GM12878 (cell line): ENCODE measurements around the gene PRELID2. TPM values are rescaled to one million over a fixed set of nuclear protein-coding genes. Genes with fewer than 3 reads are reported as not detected.

ENCODE experiments used
- BACH1 ChIP-seq: fragments of 450-650 bp; IDR thresholded peaks from 2 replicates; pipeline ENCODE4 v1.6.1; 2017; ENCODE audit warnings: mild to moderate bottlenecking, borderline replicate concordance
- BMI1 ChIP-seq: fragments of 450-650 bp; IDR thresholded peaks from 2 replicates; pipeline ENCODE4 v1.6.1; 2016; ENCODE audit warnings: mild to moderate bottlenecking, moderate library complexity, borderline replicate concordance
- BRCA1 ChIP-seq: IDR thresholded peaks from 2 replicates; pipeline ENCODE4 v1.6.1; 2011; ENCODE audit warnings: low read depth, low read length, improper control_type of control experiment
- CHD2 ChIP-seq: IDR thresholded peaks from 2 replicates; pipeline ENCODE4 v1.6.1; 2011; ENCODE audit warnings: low read depth, low read length, improper control_type of control experiment, borderline replicate concordance
- ETV6 ChIP-seq, 2 experiments: fragments of 450-650 bp in 1 of 2; IDR thresholded peaks in 1 of 2; conservative IDR thresholded peaks in 1 of 2; 2 replicates each; pipeline ENCODE4 v1.6.1; 2014; ENCODE audit warnings: antibody characterized with exemption in 1 of 2, borderline replicate concordance in 1 of 2, low read depth in 1 of 2, mild to moderate bottlenecking in 1 of 2, moderate library complexity in 1 of 2
- HCFC1 ChIP-seq: fragments of 150-350 bp; IDR thresholded peaks from 2 replicates; pipeline ENCODE4 v1.6.1; 2014; ENCODE audit warnings: low read length
- MYC ChIP-seq: IDR thresholded peaks from 2 replicates; pipeline ENCODE4 v1.6.1; 2011; ENCODE audit warnings: mild to moderate bottlenecking, low read length, moderate library complexity, inconsistent platforms; ENCODE audit not compliant: insufficient read depth, insufficient replicate concordance, insufficient read length, severe bottlenecking
- NFIC ChIP-seq: IDR thresholded peaks from 2 replicates; pipeline ENCODE4 v1.6.1; 2012; ENCODE audit warnings: low read depth, mild to moderate bottlenecking, inconsistent platforms, low read length, moderate library complexity
- NFYB ChIP-seq: IDR thresholded peaks from 2 replicates; pipeline ENCODE4 v1.6.1; 2011; ENCODE audit warnings: low read depth, mild to moderate bottlenecking, low read length, improper control_type of control experiment, moderate library complexity; ENCODE audit not compliant: insufficient read depth
- RFX5 ChIP-seq: IDR thresholded peaks from 2 replicates; pipeline ENCODE4 v1.6.1; 2011; ENCODE audit warnings: low read depth, low read length, improper control_type of control experiment
- ZNF217 ChIP-seq: fragments of 450-650 bp; IDR thresholded peaks from 2 replicates; pipeline ENCODE4 v1.6.1; 2017; ENCODE audit warnings: antibody characterized with exemption, mild to moderate bottlenecking
- polyA plus RNA-seq, 11 experiments: library from polyadenylated mRNA; depleted of rRNA in 4 of 11; unstranded in 6 of 11; stranded (reverse) in 5 of 11; fragments of >200 nt; fragmentation: Nextera tagmentation in 4 of 11; fragmentation: Illumina TruSeq in 1 of 11; extraction: Ambion mirVana in 4 of 11; extraction: Trizol in 1 of 11; gene quantifications; 1 replicate in 1 of 11; 2 replicates in 10 of 11; pipeline versions ENCODE4 v1.2.1 to v1.2.3, GENCODE V29; 2011 to 2016; ENCODE audit warnings: inconsistent platforms in 2 of 11, missing spikeins in 2 of 11, low read depth in 1 of 11
- total RNA-seq, 4 experiments: library from RNA; depleted of rRNA in 3 of 4; stranded (reverse); fragments of >200 nt in 3 of 4; fragmentation: Illumina TruSeq in 1 of 4; extraction: Trizol in 1 of 4; gene quantifications; 2 replicates each; pipeline versions ENCODE4 v1.2.1 to v1.2.3, GENCODE V29; 2013 to 2021
- TF ChIP-seq, protein P1 (sequence below): fragments of 450-650 bp; IDR thresholded peaks from 2 replicates; pipeline ENCODE4 v1.6.1; 2017; ENCODE audit warnings: mild to moderate bottlenecking
- TF ChIP-seq, protein P2 (sequence below): fragments of 450-650 bp; formaldehyde crosslinking; IDR thresholded peaks from 2 replicates; pipeline ENCODE4 v1.4.0; 2020; ENCODE audit warnings: mild to moderate bottlenecking, moderate library complexity
- TF ChIP-seq, protein P3 (sequence below): IDR thresholded peaks from 2 replicates; pipeline ENCODE4 v1.6.1; 2011; ENCODE audit warnings: borderline replicate concordance, low read depth, mild to moderate bottlenecking, moderate library complexity, mixed read lengths, low read length; ENCODE audit not compliant: insufficient read depth; ENCODE audit errors: extremely low read length
- TF ChIP-seq, protein P4 (sequence below): fragments of 450-650 bp; IDR thresholded peaks from 2 replicates; pipeline ENCODE4 v1.6.1; 2017; ENCODE audit warnings: mild to moderate bottlenecking, low read depth, inconsistent platforms; ENCODE audit not compliant: poor library complexity, severe bottlenecking
- TF ChIP-seq, protein P5 (sequence below): fragments of 450-650 bp; IDR thresholded peaks from 2 replicates; pipeline ENCODE4 v1.6.1; 2018; ENCODE audit warnings: borderline replicate concordance, mild to moderate bottlenecking; ENCODE audit not compliant: partially characterized antibody

The PRELID2 gene
- total and polyA plus RNA-seq, 10 of the 15 experiments (the other 5 are each of a cell fraction or from before 2014, with no cell fraction given) = 0.07 to 0.31 (median 0.13) TPM; not detected in 5

DNA sequence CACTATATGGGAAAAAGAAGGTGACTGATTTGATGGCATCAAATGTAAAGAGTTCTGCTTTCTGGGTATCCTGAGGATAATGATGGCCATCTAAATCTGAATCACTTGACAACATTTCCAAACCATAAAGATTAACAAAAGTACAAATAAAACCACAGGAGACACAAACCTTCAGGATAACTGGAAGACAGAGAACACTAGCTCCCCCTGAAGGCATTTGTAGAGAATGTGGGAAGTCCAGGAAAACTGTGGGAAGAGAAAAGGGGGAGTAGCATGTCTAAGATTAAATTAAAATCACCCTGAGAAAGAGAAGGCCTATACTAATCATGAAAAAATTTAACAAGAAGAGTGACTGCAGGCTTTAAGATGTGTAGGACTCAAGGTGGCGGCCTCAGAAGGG is 116.2 kb downstream of the PRELID2 start (continued):
- TF ChIP-seq, protein P1, sequence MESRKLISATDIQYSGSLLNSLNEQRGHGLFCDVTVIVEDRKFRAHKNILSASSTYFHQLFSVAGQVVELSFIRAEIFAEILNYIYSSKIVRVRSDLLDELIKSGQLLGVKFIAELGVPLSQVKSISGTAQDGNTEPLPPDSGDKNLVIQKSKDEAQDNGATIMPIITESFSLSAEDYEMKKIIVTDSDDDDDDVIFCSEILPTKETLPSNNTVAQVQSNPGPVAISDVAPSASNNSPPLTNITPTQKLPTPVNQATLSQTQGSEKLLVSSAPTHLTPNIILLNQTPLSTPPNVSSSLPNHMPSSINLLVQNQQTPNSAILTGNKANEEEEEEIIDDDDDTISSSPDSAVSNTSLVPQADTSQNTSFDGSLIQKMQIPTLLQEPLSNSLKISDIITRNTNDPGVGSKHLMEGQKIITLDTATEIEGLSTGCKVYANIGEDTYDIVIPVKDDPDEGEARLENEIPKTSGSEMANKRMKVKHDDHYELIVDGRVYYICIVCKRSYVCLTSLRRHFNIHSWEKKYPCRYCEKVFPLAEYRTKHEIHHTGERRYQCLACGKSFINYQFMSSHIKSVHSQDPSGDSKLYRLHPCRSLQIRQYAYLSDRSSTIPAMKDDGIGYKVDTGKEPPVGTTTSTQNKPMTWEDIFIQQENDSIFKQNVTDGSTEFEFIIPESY = no peak
- TF ChIP-seq, protein P2, sequence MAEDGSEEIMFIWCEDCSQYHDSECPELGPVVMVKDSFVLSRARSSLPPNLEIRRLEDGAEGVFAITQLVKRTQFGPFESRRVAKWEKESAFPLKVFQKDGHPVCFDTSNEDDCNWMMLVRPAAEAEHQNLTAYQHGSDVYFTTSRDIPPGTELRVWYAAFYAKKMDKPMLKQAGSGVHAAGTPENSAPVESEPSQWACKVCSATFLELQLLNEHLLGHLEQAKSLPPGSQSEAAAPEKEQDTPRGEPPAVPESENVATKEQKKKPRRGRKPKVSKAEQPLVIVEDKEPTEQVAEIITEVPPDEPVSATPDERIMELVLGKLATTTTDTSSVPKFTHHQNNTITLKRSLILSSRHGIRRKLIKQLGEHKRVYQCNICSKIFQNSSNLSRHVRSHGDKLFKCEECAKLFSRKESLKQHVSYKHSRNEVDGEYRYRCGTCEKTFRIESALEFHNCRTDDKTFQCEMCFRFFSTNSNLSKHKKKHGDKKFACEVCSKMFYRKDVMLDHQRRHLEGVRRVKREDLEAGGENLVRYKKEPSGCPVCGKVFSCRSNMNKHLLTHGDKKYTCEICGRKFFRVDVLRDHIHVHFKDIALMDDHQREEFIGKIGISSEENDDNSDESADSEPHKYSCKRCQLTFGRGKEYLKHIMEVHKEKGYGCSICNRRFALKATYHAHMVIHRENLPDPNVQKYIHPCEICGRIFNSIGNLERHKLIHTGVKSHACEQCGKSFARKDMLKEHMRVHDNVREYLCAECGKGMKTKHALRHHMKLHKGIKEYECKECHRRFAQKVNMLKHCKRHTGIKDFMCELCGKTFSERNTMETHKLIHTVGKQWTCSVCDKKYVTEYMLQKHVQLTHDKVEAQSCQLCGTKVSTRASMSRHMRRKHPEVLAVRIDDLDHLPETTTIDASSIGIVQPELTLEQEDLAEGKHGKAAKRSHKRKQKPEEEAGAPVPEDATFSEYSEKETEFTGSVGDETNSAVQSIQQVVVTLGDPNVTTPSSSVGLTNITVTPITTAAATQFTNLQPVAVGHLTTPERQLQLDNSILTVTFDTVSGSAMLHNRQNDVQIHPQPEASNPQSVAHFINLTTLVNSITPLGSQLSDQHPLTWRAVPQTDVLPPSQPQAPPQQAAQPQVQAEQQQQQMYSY = no peak
- TF ChIP-seq, protein P3, sequence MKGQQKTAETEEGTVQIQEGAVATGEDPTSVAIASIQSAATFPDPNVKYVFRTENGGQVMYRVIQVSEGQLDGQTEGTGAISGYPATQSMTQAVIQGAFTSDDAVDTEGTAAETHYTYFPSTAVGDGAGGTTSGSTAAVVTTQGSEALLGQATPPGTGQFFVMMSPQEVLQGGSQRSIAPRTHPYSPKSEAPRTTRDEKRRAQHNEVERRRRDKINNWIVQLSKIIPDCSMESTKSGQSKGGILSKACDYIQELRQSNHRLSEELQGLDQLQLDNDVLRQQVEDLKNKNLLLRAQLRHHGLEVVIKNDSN = no peak
- TF ChIP-seq RFX5 (no peak), BACH1 (no peak), ETV6 (conservative IDR thresholded peaks at IDR 0.05 in 1 of 2, IDR thresholded peaks at IDR 0.05 in 1 of 2; ENCODE audit: borderline replicate concordance in 1 of 2, low read depth in 1 of 2) (no peak), HCFC1 (no peak), BMI1 (no peak), CHD2 (no peak), ZNF217 (no peak), MYC (no peak), NFIC (no peak), BRCA1 (no peak), NFYB (no peak)
- TF ChIP-seq, protein P4, sequence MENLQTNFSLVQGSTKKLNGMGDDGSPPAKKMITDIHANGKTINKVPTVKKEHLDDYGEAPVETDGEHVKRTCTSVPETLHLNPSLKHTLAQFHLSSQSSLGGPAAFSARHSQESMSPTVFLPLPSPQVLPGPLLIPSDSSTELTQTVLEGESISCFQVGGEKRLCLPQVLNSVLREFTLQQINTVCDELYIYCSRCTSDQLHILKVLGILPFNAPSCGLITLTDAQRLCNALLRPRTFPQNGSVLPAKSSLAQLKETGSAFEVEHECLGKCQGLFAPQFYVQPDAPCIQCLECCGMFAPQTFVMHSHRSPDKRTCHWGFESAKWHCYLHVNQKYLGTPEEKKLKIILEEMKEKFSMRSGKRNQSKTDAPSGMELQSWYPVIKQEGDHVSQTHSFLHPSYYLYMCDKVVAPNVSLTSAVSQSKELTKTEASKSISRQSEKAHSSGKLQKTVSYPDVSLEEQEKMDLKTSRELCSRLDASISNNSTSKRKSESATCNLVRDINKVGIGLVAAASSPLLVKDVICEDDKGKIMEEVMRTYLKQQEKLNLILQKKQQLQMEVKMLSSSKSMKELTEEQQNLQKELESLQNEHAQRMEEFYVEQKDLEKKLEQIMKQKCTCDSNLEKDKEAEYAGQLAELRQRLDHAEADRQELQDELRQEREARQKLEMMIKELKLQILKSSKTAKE = no peak
- TF ChIP-seq, protein P5, sequence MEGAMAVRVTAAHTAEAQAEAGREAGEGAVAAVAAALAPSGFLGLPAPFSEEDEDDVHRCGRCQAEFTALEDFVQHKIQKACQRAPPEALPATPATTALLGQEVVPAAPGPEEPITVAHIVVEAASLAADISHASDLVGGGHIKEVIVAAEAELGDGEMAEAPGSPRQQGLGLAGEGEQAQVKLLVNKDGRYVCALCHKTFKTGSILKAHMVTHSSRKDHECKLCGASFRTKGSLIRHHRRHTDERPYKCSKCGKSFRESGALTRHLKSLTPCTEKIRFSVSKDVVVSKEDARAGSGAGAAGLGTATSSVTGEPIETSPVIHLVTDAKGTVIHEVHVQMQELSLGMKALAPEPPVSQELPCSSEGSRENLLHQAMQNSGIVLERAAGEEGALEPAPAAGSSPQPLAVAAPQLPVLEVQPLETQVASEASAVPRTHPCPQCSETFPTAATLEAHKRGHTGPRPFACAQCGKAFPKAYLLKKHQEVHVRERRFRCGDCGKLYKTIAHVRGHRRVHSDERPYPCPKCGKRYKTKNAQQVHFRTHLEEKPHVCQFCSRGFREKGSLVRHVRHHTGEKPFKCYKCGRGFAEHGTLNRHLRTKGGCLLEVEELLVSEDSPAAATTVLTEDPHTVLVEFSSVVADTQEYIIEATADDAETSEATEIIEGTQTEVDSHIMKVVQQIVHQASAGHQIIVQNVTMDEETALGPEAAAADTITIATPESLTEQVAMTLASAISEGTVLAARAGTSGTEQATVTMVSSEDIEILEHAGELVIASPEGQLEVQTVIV = no peak
